ENCODE data around the gene COL26A1.
"Not testable (repeated sequence)": the region's sequence is repeated elsewhere in the genome, so short reads cannot be mapped to it uniquely, and the experiment has no call there.

COL26A1 gene

DNA sequence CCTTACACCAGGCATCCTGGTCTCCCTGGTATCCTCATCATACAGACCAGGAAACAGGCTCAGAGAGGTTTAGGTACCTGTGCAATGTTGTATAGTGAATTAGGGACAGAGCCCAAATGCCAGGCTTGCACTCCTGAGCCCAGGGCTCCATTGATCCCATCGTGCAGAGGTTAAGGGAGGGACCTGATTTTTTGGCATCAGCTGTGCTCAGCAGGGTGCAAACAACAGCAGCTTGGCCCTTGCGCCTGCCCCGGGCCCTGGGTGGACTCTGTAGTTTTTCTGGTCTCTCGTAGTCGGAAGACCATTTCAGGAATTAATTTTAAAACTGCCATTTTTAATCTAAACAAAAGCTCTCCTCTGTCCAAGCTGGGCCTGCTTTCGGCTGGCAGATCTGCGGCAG is 79.2 kb downstream of the COL26A1 start:
- no peak for DNase-seq

DNA sequence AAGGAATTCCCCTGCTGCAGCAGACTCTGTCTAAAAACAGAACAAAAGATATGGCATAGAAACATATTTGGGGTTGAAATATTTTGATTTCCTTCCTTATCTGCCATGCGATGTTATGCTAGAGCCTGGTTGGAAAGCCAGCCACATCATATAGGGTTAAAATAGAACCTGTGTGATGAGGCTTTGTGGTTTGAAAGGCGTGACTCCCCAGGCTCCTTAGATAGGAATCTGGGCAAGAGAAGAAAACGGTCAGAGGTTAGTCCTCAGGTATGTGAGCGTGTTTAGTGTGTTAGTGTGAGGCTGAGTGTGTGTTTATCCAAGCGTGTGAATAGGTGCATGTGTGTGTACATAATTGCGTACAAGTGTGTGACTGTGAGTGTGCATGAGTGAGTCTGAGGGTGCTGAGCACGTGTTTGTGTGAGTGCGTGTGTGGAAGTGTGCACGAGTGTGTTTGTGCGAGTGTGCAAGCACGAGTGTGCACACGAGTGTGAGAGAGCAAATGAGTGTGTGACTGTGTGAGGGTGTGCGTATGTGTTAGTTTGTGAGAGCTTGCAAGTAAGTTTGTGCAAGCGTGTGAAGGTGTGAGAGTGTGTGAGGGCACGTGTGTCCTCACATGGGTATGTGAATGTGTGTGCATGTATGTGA is 79.9 kb downstream of the COL26A1 start:
- DNase-seq: no peak

DNA sequence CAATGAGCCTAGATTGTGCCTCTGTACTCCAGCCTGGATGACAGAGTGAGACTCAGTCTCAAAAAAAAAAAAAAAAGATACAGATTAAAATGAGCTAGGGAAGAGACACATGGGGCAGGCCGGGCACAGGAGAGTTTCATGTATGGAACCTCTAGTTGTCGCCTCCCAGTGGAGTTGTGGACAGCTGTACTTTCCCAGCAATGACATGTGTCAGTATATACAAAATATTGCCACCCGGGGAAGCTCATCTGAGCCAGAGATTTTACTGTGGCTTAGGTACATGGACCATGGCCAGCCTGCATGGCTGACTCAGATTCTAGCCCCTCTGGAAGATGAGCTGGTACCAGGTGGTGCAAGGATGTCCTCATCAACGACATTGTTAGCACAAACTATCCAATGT is 87.4 kb downstream of the COL26A1 start:
- DNase-seq: no peak

DNA sequence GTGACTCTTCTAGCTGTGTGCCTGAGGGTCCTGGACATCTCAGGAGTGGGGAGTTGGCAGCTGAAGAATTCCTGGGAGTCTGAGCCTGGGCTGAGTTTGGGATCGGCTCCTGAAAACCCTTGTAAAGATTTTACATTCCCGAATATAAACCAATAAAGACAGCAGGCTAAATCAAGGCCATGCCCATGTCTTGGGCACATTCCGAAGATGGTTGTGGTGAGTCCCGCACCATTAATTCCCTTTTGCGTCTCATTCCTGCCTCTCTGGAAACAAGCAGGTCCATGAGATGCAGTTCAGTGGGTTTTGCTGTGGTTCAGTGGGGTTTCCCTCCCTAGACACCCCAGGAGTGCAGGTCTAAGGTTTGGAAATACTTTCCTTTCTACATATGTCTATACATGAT is 90.9 kb downstream of the COL26A1 start:
- no peak for DNase-seq

DNA sequence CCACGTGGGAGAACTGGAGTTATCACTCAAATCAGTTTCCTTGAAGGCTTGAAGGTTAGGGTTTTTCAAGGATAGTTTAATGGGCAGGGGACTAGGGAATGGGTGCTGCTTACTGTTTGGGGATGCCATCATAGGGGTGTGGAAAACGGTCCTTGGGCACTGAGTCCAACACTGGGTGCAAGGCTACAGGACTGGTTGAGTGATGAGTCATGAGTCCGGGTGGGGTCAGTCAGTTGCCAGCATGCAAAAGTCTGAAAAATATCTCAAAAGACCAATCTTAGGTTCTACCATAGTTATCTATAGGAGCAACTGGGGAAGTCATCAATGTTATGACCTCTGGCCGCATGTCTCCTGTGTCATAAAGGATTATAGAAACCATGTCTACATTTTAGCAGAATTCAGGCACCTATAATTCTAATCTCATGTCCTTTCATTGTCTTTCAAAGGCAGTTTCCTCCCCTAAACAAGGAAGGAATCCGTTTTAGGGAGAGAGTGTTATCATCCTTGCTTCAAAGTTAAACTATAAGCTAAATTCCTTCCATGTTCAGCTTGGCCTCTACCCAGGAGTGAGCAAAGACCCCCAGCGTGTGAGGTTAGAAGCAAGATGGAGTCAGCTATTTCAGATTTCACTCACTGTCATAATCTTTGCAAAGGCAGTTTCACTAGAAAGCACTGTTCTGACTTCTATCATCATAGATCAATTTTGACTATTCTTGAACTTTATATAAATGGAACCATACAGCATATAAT is 94.5 kb downstream of the COL26A1 start:
- no peak for DNase-seq

DNA sequence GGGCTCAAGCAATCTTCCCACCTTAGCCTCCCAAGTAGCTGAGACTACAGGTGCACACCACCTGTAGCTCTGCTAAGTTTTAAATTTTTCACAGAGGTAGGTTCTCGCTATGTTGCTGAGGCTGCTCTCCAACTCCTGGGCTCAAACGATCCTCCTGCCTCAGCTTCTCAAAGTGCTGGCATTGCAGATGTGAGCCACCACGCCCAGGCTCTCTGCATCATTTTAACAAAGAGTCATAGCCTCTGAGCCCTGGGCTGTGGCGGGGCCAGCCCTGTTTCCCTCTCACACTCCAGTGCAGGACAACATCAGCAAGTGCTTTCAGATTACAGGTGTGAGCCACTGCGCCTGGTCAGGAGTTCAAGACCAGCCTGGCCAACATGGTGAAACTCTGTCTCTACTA is 102.5 kb downstream of the COL26A1 start:
- no peak for DNase-seq

DNA sequence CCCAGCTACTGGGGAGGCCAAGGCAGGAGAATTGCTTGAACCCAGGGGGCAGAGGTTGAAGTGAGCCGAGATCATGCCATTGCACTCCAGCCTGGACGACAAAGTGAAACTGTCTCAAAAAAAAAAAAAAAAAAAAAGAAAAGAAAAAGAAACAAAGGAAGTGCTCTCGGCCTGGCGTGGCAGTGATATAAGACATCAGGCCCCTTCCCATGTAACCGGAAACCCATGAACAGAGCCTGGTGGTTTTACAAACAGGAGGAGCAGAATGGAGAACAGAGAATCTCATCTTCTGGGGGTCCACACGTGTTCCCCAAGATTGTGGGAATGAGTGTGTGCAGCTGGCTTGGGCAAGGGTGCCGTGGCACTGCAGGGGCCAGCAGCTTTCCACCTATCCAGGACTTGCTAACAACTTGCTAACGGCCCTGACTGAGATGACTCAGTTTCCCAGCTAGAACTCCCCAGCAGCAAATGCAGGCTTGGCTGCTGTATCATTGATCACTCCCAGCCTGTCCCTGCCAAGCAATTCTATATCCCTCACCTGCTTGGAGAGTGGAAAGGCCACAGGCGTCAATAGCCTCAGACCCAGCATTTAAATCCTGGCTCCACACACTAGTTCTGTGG is 103.0 kb downstream of the COL26A1 start:
- no peak for DNase-seq

DNA sequence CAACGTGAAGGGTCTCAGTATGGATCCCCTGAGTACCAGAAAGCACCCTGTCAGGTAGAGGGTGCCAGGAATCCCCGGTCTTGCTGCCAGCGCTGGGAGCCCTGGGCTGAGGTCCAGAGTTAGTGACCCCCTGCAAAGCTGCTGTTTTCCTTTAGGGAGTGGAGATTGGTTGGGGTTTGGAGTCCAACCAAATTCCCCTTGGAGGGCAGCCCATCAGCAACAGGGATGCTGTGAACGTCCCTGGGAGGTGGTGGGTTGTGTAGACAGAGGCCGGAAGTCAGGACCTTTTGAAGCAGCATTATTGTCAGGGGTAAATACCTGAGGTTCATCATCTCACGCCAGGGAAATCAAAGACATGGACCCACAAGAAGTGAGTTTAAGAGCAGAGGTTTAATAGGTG is 104.2 kb downstream of the COL26A1 start:
- no peak for DNase-seq

DNA sequence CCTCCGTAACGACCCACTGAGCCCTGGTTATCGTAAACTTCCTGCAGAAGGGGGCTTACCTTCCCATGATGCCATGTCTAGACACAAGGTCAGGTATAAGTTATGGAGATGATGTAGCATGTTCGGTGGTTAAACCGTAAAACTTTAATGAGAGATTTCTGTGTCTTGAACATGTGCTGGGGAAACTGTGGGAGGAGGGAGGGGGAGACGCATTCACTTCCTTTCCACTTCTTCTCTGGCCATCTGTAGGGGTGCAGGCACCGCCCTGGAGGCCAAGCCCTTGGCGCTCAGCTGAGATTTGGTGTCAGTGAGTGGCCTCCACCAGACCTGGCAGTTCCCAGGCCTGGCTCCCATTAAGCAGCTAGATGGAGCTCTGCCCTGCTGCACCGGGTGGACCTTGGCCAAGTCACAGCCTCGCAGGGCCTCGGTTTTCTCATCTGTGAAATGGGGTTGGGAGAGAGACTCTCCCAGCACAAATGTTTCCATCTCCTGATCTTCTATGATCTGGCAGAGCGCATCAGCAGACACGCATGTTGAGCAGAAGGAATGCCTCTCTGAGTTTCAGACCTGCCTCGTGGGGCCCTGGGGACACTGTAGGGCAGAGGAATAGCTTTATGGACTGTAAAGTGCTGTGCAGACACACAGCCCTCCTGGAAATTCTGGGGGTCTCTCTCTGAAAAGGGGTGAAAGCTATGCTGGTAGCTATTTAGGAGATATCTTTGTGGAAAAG is 106.0 kb downstream of the COL26A1 start:
- no peak for DNase-seq

DNA sequence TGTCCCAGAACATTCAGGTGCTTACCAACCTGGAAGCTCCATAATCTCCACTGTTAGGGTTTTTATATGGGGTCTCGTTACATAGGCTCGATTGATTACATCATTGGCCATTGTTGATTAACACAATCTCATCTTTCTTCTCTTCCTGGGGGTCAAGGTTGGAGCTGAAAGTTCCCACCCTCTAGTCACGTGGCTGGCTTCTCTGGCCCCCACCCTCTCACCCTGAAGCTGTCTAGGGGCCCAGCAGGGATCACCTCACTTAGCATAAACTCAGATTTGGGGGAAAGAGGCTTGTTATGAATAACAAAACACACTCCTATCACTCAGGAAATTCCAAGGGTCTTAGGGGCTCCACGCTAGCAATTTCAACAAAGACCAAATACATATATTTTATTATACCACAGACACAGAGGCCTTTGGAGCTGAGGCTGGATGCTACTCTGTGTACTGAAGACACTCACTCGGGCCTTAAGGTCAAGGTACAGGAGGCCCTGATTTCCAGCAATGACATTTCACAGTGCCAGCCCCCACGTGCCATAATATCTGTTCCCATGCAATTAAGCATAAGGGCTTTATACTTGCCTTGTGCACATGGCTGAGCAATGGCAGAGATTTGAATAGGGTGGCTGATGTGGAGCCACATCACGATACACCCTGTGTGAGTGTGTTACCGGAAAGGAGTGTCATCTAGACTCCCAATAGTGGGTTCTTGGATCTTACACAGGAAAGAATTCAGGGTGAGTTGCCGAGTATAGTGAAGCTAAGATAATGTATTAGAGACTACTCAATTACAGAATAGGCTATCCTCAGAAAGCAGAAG is 108.2 kb downstream of the COL26A1 start:
- no peak for DNase-seq

DNA sequence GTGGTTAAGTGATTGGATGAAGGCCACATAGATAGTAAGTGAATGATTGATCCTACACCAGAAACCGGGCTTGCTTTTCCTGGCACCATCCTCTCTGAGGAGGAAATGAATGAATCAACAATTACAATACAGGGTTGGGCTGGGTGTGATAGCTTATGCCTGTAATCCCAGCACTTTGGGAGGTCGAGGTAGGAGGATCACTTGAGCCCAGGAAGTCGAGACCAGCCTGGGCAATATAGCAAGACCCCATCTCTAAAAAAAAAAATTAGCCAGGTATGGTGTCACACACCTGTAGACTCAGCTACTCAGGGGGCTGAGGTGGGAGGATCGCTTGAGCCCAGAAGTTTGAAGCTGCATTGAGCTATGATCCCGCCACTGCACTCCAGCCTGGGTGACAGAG is 111.5 kb downstream of the COL26A1 start:
- DNase-seq: no peak

DNA sequence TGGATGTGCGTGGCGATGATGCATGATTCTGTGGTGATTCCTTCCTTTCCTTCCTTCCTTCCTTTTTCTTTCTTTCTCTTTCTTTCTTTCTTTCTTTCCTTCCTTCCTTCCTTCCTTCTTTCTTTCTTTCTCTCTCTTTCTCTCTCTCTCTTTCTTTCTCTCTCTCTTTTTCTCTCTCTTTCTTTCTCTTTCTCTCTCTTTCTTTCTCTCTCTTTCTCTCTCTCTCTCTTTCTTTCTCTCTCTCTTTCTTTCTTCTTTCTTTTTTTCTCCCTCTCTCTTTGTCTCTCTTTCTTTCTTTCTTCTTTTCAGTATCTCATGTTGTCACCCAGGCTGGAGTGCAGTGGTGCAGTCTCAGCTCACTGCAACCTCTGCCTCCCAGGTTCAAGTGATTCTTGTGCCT is 113.0 kb downstream of the COL26A1 start:
- not testable (repeated sequence) for DNase-seq

DNA sequence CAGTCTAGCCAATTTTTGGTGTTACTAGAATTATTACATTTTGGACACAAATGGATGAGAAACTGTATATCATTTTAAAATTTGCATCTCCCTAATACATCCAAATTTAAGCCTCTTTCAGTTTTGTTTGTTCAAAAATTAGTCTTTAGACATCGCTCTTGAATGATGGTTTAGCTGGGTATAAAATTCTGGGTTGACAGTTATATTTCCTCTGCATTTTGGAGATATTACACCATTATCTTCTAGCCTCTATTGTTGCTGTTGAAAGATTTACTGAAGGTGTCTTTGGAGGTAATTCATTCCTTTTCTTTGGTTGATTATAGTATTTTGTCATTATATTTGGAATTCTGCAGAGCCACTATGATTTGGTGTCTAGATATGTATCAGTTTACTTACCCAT is 116.5 kb downstream of the COL26A1 start:
- DNase-seq: no peak

DNA sequence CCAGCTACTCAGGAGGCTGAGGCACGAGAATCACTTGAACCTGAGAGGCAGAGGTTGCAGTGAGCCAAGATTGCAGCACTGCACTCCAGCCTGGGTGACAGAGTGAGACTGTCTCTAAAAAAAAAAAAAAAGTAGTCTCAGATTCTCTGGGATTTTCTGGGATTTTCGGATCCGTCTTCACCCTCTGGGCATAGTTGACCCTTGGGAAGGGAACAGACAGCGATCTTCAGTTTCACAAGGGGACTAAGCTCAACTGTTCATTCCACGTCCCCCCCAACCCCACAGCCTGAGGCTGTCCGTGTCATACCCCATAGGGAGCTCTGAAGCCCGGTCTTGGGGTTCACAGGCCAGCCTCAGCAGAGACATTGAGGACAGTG is 123.4 kb downstream of the COL26A1 start:
- DNase-seq: not testable (repeated sequence)

DNA sequence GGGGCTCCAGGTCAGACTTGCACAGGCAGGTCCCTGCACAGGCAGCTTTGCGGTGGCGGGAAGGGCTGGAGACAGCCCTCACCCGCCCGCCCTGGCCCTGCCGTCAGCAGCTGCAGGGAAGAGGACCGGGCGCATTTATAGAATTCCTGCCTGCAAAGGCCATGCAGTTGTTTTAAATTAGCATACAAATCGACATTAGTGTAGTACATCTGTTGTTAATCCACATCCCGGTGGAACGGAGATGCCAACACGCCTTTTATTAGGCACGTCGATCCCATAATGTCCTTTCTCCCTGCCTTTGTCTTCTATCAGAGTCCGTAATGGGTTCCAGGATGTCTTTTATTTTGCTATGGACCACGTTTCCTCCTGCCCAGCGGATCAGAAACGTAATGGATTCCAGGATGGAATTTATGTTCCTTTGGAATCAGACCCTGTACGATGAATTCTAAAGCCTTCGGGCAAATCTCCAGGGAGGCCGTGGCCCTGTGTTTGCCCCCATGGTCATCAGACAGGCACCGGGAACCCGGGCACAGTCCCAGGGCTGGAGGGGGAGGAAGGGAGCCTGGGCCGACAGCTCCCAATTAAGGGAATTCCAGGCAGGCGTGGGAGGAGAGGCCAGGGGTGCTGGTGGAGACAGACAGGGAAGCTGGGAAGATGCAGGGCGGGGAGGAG is 123.9 kb downstream of the COL26A1 start:
- peak; percentile 80 for DNase-seq

DNA sequence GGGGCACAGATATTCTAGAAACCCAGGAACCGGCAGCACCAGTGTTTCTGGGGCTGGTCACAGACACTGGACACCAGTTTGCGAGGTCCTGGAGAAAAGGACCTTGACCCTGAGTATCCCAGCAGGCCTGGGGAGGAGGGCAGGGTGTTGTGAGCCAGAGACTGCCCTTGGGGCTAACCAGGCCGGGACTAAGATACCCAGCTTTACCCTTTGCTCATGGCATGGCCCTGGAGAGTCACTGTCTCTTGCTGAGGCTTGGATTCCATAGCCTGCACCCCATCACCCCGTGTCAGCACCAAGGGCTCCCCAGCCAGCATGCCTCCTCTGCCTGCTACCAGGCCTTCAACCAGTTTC is 124.4 kb downstream of the COL26A1 start:
- no peak for DNase-seq

DNA sequence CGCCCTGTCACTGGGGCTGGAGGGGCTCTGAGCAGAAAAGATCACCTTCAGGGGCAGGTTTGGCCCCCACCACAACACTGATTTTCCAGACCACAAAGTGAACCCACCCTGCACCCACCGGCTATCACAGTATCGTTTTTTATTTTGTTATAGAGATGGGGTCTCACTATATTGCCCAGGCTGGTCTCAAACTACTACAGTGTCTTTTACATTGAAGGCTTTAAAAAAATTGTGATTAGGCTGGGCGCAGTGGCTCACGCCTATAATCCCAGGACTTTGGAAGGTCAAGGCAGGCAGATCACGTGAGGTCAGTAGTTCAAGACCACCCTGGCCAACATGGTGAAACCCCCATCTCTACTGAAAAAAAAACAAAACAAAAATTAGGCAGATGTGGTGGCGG is 125.1 kb downstream of the COL26A1 start:
- no peak for DNase-seq

DNA sequence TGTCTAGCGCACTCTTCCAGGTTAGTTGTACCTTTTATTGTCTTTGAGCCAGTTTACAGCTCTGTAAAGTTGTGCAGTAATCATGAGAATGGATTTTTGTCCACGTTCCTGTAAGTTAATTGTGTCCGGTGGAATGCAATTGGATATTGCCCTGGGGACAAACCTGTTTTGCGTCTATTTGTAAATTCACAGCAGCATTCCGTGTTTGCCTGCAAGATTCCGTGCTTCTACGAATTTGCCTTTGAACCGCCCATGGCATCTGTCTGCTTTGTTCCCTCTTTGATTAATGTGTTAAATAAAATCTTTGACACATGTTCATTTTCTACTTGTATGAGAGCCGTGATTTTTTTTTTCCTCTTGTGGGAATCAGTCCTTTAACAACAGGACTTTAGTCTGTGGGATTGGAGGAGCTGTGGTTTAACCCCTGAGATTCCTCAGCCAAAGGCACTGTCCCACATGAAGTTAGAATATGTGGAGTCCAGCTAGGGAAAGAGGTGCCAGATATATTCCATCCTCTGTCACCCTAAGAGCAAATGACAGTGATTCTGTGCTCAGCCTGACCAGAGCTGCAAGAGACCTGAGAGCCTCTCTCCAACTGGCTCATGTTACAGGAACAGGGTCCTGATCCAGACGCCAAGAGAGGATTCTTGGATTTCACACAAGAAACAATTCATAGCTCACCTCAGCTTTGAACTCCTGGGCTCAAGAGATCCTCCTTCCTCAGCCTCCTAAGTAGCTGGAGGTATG is 126.3 kb downstream of the COL26A1 start:
- peak; percentile 43 for DNase-seq

DNA sequence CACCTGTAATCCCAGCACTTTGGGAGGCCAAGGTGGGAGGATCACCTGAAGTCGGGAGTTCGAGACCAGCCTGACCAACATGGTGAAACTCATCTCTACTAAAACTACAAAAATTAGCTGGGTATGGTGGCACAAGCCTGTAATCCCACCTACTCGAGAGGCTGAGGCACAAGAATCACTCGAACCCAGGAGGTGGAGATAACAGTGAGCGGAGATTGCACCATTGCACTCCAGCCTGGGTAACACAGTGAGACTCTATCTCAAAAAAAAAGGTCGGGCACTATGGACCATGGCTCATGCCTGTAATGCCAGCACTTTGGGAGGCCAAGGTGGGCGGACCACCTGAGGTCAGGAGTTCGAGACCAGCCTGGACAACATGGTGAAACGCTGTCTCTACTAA is 127.8 kb downstream of the COL26A1 start:
- DNase-seq: not testable (repeated sequence)

DNA sequence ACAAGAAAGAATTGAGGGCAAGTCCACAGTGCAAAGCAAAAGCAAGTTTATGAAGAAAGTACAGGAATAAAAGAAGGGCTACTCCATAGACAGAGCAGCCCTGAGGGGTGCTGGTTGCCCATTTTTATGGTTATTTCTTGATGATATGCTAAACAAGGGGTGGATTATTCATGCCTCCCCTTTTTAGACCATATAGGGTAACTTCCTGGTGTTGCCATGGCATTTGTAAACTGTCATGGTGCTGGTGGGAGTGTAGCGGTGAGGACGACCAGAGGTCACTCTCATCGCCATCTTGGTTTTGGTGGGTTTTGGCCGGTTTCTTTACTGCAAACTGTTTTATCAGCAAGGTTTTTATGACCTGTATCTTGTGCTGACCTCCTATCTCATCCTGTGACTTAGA is 128.8 kb downstream of the COL26A1 start:
- DNase-seq: not testable (repeated sequence)

Data from right kidney (tissue), 1 donor.